ENCODE data around the gene RPL32.
A peak's percentile ranks its signal among the peaks of the same experiment; 100 is the strongest.
"Not testable (repeated sequence)": the region's sequence is repeated elsewhere in the genome, so short reads cannot be mapped to it uniquely, and the experiment has no call there.

Gene RPL32

DNA sequence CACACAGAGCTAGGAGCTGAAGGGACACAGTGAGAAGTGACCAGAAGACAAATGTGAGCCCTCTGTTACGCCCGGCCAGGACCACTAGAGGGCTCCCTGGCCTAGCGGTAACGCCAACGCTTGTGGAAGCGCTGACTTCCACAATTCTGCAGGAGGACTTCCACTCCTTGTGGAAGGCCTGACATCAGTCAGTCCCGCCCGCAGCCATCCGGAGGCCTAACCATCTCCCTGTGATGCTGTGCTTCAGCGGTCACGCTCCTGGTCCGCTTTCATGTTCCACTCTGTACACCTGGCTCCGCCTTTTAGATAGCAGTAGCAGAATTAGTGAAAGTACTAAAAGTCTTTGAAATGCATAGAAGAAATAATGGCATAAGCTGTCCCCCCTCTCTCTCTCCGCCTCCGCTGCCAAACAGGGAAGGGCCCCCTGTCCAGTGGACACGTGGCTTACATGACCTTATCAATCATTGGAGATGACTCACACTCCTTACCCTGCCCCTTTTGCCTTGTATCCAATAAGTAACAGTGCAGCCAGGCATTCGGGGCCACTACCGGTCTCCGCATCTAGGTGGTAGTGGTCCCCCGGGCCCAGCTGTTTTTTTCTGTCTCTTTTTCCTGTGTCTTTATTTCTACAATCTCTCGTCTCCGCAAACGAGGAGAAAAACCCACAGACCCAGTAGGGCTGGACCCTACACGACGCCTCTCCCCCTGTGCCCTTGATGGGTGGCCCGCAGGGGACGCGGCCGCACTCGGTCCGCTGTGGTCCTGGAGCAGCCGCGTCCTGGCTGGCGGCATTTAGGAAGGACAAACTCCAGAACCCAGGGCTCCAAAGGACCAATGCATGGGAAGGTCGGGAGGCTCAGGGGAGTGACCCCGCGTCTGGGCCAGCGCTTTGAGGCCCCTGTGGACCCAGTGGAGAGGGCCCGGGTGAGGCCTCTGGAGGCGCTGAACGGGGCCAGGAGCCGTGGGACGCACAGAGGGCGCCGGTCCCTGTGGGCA lies 27.0 kb upstream of the RPL32 start:
- DNase-seq: peak; percentile 23 to 48 (median 33)

DNA sequence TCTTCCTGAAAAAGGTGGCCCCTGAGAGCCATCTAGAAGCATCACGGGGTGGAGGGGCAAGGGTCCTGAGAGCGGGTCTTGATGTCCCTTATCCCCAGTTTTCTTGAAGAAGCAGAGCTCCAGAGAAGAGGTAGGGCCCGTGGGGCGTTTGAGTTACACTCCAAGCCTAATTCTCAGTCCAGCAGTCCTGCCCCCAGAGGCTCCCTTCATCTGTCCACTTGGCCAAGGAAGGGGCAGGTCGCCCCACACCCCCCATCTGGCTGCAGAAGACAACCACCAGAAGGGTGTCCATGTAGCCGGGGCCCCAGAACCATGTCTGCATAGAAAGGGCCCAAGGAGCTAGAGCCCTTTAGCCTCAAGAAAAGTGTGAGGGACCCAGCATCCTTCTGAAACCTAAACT lies 25.5 kb upstream of the RPL32 start:
- no peak for DNase-seq

DNA sequence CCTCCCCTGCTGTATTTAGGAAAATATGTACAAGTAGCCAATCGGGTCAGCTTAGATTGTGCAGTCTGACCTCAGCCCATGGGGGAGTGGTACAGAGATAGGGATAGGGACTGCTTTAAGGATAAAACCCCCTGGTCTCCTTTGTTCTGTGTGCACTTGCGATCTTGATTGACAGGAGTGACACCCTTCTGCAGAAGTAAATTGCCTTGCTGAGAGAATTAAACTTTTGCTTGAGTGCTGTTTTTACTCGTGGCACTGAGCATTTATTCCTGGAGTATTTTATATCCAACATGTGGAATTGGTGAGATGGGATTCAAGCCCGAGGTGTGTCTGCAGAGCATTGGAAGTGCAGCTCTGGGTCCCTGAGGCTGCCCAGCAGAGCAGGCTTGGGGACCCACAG lies 23.9 kb upstream of the RPL32 start:
- DNase-seq: no peak

DNA sequence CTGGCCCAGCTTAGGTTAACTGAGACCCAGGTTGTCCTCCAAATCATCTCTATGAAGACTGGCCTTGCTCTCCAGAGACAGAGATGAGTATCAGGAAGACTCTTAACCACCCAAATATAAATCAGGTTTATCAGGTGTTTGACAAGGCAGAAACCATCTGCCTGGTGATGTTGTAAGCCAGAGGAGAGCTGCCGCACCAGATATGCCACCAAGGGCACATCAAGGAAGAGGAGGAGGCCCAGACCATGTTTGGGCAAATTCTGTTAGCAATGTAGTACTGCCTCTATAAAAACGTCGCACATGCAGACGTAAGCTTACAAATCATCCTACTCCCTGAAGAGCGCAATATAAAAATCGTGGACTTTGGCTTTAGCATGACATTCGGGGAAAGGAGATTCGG lies 21.0 kb upstream of the RPL32 start:
- DNase-seq: no peak

DNA sequence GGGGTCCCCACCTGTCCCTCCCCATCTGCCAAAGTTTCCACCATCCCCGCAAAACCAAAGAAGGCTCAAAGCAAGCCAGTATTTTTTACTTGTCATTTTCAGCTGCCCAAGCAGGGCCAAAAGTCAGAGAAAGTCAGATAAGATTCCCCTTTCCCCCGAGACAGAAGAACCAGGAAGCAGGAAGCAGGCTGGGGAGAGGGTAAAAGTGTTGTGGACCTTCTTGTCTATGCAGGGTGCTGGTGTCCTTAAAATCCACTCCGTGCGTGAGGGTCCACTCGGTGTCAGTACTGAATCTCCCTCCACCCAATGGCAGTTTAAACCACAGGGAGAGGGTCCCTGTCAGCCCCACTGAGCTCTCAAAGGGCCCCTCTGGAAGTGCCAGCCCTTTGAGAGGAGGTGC lies 20.2 kb upstream of the RPL32 start:
- no peak for DNase-seq

DNA sequence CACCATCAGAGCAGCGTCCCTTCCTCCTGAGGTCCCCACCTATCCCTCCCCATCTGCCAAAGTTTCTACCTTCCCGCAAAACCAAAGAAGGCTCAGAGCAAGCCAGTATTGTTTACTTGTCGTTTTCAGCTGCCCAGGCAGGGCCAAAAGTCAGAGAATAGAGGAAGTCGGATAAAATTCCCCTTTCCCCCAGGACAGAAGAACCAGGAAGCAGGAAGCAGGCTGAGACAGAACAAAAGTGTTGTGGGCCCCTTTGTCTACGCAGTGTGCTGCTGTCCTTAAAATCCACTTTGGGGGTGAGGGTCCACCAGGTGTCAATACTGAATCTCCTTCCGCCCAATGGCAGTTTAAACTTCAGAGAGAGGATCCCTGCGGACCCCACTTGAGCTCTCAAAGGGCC lies 18.5 kb upstream of the RPL32 start:
- no peak for DNase-seq

DNA sequence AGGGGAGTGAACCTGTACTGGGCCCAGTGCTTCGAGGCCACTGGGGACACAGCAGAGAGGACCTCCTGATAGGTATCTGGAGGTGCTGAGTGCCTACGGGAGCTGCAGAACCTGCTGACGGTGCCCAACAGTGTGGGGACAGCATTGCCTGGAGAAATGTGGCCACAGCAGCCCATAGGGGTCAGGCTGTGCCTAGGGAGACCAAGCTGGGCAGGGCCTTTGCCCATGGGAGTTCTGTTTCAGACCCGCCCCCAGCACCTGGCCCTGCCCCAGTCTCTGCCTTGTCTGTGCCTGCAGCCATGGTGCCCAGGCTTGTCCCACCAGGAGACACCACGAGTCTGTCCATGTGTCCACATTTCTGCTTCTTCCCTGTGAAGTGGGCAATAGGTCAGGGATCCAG lies 15.3 kb upstream of the RPL32 start:
- DNase-seq: no peak

DNA sequence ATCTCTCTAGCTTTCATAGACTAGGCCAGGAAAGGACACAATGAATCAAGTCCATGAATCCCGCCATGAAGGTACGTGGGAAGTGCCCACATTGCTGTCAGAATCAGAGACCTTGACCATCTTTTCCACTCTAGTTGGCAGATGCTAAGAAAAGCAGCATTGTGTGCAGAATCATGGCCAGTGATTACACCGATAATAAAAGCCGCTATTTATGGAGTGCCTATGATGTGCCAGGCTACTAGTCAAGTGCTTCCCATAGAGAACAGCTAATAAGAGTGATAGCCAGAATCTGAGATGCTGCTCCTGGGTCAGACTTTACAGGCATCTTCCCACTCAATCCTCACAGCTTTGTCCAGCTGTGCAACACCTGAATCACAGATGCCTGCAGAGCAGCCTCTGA lies 13.2 kb upstream of the RPL32 start:
- no peak for DNase-seq

DNA sequence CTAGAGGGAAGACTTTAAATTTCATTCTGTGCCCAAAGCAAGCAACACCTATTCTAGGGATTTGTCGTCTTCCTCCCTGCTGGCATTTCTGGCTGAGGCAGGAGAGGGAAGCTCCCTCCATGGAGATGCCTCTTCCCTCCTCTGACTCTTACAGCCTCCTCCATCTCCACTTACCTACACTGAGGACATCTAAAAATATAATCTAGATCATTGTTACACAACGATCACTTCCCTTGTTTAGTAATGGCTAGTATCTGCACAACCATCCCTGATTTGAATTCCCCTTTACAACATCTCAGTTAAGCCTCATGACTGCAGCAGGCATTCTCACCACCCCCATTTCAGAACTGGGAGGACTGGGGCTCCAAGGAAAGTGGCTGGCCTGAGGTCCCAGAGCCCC lies 12.5 kb upstream of the RPL32 start:
- not testable (repeated sequence) for DNase-seq

DNA sequence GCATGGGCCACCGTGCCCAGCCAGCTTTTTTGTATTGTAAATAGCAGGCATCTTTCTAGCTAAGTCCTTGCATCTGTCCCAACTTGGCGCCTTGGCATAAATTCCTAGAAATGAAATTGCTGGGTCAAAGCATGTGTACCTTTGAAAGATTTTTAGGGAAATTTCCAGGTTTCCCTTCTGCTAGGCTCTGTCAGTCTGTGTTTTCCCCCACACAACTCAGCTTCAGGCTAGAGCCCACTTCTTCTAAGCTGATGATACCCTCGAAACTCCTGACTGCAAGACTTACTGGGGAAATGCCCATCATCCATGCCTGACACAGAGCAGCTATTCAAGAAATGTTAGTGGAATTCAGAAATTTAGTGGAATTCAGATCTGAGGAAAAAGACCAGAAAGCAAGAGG lies 10.8 kb upstream of the RPL32 start:
- no peak for DNase-seq

DNA sequence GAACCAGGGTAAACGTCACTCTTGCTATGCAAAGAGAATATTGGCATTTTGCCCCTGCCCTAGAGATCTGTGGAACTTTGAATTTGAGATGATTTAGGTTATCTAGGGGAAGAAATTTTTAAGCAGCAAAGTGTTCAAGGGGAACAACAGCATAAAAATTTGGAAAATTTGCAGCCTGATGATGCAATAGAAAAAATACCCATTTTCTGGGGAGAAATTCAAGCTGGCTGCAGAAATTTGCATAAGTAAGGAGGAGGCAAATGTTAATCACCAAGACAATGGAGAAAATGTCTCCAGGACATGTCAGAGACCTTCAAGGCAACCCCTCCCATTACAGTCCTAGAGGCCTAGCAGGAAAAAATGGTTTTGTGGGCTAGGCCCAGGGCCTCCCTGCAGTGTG lies 4.4 kb upstream of the RPL32 start:
- no peak for DNase-seq

DNA sequence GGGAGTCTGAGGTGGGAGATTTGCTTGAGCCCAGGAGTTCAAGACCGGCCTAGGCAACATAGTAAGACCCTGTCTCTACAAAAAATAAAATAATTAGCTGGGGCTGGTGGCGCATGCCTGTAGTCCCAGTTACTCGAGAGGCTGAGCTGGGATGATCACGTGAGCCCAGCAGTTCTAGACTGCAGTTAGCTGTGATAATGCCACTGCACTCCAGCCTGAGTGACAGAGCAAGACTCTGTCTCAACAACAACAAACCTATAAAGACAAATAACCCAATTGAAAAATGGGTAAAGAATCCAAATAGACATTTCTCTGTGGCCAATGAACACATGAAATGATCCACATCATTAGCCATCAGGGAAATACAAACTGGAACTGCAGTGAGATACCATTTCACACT lies 1.1 kb upstream of the RPL32 start:
- no peak for DNase-seq

DNA sequence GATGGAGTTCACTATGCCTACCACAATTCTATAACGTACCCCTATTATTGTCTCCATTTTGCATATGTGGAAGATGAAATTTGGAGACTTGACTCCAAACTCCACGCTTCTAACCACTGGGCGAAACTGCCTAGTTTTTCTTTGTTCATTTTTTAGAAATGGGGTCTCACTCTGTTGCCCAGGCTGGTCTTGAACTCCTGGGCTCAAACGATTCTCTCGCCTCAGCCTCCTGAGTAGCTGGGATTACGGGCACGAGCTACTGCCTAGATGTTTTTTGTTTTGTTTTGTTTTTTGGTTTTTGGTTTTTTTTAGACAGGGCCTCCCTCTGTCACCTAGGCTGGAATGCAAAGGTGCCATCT lies 584 bp upstream of the RPL32 start:
- DNase-seq: no peak

DNA sequence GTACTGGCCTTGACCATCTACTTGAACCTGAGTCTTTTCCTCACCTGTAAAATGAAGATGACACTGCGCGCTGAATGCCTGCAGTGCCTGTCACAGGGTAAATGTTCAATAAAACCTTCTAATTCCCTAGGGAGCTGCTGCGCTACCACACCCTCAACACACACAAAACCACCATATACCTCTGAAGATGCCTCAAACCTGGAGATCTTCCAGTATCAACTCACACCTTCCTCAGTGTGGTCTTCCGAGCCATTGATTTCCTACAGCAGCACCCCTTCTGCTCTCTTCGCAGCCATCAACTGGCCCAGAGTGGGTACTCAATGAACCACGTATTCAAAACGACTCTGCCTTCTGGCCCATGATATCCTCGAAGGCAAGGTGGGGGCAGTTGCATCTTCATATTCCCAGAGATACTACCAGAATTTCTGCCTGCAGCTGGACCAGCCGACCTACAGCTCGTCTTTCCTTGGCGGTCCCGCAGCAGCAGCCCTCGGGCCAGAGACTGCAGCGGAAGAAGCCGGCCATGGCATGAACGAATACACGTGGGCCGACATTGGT lies 695 bp downstream of the RPL32 start:
- peak in 2 of 5 experiments; percentile 27 to 49 for DNase-seq

DNA sequence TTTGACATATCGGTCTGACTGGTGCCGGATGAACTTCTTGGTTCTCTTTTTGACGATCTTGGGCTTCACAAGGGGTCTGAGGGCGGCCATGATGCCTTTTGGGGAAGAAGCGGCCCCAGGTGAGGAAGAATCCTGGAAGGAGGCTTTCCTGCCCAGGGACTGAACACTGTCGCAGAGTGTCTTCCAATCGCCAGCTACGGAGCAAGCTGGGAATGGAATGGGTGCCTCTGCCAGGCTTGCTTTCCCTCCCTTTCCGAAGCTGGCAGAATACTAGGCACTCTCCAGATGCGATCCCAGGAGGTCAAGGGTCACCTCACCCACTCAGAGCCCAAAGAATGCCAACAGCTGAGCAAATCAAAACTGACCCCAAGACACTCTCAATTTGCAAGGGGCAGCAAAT lies 1.2 kb downstream of the RPL32 start:
- not testable (repeated sequence) for DNase-seq

DNA sequence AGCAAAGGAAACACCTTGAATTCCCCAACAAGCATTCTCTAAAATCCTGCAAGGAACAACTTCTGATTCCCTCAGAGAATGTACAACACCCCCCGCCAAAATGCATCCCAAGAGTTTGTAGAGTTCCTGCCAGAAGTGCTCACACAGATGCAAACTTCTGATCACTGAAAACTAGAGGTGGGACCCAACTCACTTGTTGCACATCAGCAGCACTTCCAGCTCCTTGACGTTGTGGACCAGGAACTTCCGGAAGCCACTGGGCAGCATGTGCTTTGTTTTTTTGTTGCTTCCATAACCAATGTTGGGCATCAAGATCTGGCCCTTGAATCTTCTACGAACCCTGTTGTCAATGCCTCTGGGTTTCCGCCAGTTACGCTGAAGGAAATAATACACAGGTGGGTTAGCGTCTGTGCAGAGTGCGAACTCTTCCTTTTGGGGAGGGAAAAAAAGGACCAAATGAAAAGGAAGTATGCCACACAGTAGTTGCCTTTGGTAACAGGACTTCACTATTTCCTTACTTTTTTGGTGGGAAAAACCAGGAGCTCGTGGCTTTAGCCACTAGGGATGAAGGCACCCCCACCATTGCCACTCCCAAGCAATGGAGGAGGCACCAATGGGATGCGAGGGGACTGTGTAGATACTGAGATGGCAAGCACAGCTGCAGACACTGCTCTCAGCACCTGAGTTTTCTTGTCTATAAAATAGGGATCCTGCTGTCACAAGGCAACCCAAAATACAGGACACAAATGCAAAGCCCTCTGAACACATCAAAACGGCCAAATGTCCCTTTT lies 2.0 kb downstream of the RPL32 start:
- no peak for DNase-seq

DNA sequence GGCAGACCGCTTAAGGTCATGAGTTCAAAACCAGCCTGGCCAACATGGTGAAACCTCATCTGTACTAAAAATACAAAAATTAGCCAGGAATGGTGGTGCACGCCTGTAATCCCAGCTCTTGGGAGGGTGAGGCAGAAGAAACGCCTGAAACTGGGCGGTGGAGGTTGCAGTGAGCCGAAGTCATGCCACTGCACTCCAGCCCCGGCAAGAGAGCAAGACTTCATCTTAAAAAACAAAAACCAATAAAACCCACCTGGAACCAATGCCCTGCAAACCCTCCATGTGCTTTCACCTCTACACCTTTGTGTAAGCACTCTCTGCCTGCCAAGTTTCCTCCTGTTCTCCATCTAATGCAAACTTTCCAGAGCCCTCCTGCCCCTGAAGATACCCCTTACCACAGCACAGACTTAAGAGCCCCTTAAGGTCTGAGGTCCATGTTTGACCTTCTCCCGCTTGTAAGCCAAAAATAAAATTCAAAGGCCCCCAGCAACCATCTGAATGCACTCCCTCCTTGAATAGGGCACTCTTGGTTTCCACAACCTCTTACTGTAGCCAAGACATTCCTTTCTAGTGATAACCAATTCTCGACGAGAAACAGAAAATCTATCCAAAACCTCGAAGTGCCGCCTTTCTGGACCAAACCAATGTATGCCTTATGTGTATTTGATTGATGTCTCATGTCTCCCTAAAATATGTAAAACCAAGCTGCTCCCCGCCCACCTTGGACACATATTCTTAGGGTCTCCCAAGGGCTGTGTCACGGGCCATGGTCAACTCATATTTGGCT lies 3.0 kb downstream of the RPL32 start:
- DNase-seq: no peak

DNA sequence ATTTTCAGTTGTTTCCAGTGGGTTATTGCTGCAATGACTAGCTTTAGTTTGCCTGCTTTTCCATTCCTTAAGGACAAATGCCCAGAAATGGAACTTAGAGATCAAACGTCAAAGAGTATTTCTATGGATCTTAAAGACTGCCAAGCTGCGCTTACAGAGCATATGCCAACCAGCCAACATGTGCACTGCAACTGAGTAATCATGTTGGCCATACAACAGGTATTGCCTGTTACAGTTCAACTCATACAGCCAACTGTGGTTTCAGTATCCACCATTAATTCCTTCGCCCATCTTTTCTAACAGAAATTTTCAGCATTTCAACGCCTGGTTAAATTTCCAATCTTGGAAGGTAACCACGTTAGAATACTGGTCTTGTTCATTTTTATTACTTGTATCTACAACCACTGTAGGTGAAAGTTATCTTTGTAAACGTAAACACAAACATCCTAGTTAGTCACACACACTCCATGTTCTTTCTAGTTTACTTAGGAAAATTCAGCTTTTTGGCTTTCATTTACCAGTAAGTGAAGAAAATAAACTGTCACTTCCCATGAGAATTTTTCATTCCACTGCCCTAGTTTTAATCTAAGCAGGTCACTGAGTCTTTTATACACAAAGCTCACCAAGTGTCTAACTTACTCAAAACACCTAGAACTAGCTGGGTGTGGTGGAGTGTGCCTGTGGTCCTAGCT lies 3.9 kb downstream of the RPL32 start:
- DNase-seq: no peak

DNA sequence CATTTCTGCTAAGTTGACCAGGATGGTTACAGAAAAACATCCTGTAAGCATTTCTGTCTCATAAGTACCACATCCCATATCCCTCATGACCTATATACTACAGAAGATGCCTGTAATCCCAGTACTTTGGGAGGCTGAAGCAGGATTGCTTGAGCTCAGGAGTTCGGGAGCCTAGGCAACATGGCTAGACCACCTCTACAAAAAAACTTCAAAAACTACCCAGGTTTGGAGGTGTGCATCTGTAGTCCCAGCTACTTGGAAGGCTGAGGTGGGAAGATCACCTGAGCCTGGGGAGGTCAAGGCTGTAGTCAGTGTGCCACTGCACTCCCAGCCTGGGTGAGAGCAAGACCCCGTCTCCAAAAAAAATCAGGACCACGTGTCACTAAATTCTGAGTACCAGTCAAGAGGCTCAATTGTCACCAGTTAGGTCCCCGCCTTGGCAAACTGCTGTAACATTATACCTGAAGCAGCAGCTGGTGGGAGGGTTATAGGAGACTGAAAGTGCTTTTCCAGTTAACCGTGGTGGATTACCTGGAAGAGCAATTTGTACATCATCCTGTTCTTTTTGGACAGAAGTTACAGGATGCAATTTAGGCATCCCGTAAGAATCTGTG lies 6.2 kb downstream of the RPL32 start:
- no peak for DNase-seq

DNA sequence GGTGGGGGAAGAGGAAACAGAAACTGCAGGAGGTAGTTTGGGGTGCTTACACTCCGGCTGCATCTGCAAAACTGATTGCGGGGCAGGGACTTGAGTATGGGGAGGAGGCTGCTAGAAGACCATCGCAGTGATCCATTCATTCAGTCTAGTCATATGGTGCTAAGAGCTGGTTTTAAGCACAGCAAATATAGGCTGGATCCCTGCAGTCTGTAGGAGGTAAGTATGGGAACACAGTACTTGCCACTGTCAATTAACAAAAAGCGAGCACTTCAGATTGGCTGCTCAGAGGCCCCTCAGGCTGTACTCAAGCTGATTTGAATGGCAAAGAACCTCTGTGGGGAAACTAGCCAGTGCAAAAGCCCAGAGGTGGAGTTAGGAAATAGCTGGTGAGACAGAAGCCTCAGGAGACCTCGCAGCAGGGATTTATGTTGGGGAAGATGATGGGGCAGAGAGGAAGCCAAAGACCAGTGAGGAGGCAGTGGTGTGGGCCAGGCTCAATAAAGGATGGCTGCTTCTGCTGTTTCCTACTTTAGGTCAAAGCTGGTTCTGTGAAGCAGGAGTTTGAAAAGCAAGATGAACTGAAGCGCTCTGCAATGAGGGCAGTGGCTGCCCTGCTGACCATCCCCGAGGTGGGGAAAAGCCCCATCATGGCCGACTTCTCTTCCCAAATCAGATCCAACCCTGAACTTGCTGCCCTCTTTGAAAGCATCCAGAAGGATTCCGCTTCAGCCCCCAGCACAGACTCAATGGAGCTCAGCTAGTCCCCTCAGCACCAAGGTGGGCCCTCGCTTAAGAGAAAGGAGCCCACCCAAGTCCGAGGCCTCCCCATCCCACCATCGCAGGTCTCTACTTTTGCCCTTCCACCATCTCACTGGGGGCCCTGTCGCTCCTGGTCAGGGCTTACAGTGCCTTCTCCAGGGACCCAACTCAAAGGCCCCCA lies 7.9 kb downstream of the RPL32 start:
- no peak for DNase-seq

Data from T-helper 2 cell (primary cell).